ENCODE measurements around the gene PANK4. TPM values are rescaled to one million over a fixed set of nuclear protein-coding genes. Genes with fewer than 3 reads are reported as not detected.

The PANK4 gene
- total and polyA plus RNA-seq, 4 donors: 6.2 to 26.8 (median 12.6) TPM

- DNase-seq (ENCODE audit: low spot score): no peak
- H3K4me3 ChIP-seq (ENCODE audit: low read depth in 1 of 3, low read length in 3 of 3): no peak overlapping the region
- H3K9ac ChIP-seq (ENCODE audit: low read depth in 1 of 2, low read length in 2 of 2): no peak overlapping the region
Observed at GRCh38 chr1:2544875-2545640, 18.7 kb upstream of the PANK4 start.

GRCh38 chr1:2544093-2544874 lies 17.9 kb upstream of the PANK4 start:
- Histone ChIP-seq H3K4me3 (ENCODE audit: low read depth in 1 of 3, low read length in 3 of 3) (no peak overlapping the region), H3K9ac (ENCODE audit: low read depth in 1 of 2, low read length in 2 of 2) (no peak overlapping the region), H3K4me1 (ENCODE audit: control insufficient read depth in 4 of 4, insufficient read depth in 4 of 4, low read length in 3 of 4) (peaks cover 13 to 45% (median 28%) of the 10 kb centered on the region in 4 donors), H3K9me3 (ENCODE audit: control insufficient read depth in 4 of 4, low read length in 3 of 4) (no peaks in the 10 kb centered on the region), H3K27me3 (ENCODE audit: control insufficient read depth in 4 of 4, insufficient read depth in 4 of 4, low read length in 3 of 4) (no peaks in the 10 kb centered on the region), H3K27ac (ENCODE audit: low read depth in 1 of 2, low read length in 2 of 2) (no peak overlapping the region), H3K36me3 (ENCODE audit: control insufficient read depth in 4 of 4, insufficient read depth in 3 of 4, low read depth in 1 of 4, low read length in 3 of 4) (no peaks in the 10 kb centered on the region)
- 62% methylated on average over 26 of the region's 26 CpGs for WGBS
- no peak for DNase-seq (ENCODE audit: low spot score)
- no peak for TF ChIP-seq RAD21 (IDR thresholded peaks at IDR 0.05)
- TF ChIP-seq REST (IDR thresholded peaks at IDR 0.05): no peak
- TF ChIP-seq HNF4A (conservative IDR thresholded peaks at IDR 0.05): no peak
- TF ChIP-seq HNF4G (IDR thresholded peaks at IDR 0.05): no peak
- TF ChIP-seq MAX (IDR thresholded peaks at IDR 0.05): no peak

More at GRCh38 chr1:2544875-2545640, 18.7 kb upstream of the PANK4 start:
- H3K36me3 ChIP-seq (ENCODE audit: control insufficient read depth in 4 of 4, insufficient read depth in 3 of 4, low read depth in 1 of 4, low read length in 3 of 4): no peaks in the 10 kb centered on the region
- no peaks in the 10 kb centered on the region for H3K9me3 ChIP-seq (ENCODE audit: control insufficient read depth in 4 of 4, low read length in 3 of 4)
- H3K27me3 ChIP-seq (ENCODE audit: control insufficient read depth in 4 of 4, insufficient read depth in 4 of 4, low read length in 3 of 4): no peaks in the 10 kb centered on the region
- peaks cover 13 to 49% (median 29%) of the 10 kb centered on the region in 4 donors for H3K4me1 ChIP-seq (ENCODE audit: control insufficient read depth in 4 of 4, insufficient read depth in 4 of 4, low read length in 3 of 4)
- TF ChIP-seq JUND (IDR thresholded peaks at IDR 0.05): no peak
- no peak for TF ChIP-seq NR2F2 (IDR thresholded peaks at IDR 0.05)
- TF ChIP-seq CTCF (IDR thresholded peaks at IDR 0.05; ENCODE audit: low read depth, low read length, missing input control): no peak
- 76% methylated on average over 19 of the region's 19 CpGs for WGBS
- H3K27ac ChIP-seq (ENCODE audit: low read depth in 1 of 2, low read length in 2 of 2): no peak overlapping the region

- Histone ChIP-seq H3K36me3 (ENCODE audit: control insufficient read depth in 4 of 4, insufficient read depth in 3 of 4, low read depth in 1 of 4, low read length in 3 of 4) (no peaks in the 10 kb centered on the region), H3K9me3 (ENCODE audit: control insufficient read depth in 4 of 4, low read length in 3 of 4) (no peaks in the 10 kb centered on the region), H3K4me1 (ENCODE audit: control insufficient read depth in 4 of 4, insufficient read depth in 4 of 4, low read length in 3 of 4) (peaks cover 10 to 40% (median 23%) of the 10 kb centered on the region in 4 donors), H3K27me3 (ENCODE audit: control insufficient read depth in 4 of 4, insufficient read depth in 4 of 4, low read length in 3 of 4) (no peaks in the 10 kb centered on the region), H3K4me3 (ENCODE audit: low read depth in 1 of 3, low read length in 3 of 3) (no peak overlapping the region), H3K9ac (ENCODE audit: low read depth in 1 of 2, low read length in 2 of 2) (no peak overlapping the region), H3K27ac (ENCODE audit: low read depth in 1 of 2, low read length in 2 of 2) (no peak overlapping the region)
- WGBS: 35% methylated on average over 26 of the region's 26 CpGs
- DNase-seq (ENCODE audit: low spot score): no peak
- TF ChIP-seq GABPA (IDR thresholded peaks at IDR 0.05 in 1 of 2, conservative IDR thresholded peaks at IDR 0.05 in 1 of 2): no peak
- TF ChIP-seq ATF3 (IDR thresholded peaks at IDR 0.05): no peak
- no peak for TF ChIP-seq EGR1 (IDR thresholded peaks at IDR 0.05; ENCODE audit: low read depth in 2 of 2)
- no peak for TF ChIP-seq RAD21 (IDR thresholded peaks at IDR 0.05)
- TF ChIP-seq HNF4G (IDR thresholded peaks at IDR 0.05): no peak
- no peak for TF ChIP-seq JUND (IDR thresholded peaks at IDR 0.05)
Observed at GRCh38 chr1:2543543-2544092, 17.2 kb upstream of the PANK4 start.

All from liver (tissue), 9 donors.